Astrocyte of the cerebellum (primary cell): ENCODE measurements around the gene HP1BP3.
A peak's percentile ranks its signal among the peaks of the same experiment; 100 is the strongest.

Source experiments
- DNase-seq: peaks from one replicate; pipeline ENCODE4 v3.0.0-alpha.2; 2011; ENCODE audit warnings: low read depth
- H3K4me3 ChIP-seq: 2 replicates; pipeline ENCODE4 v1.5.1; 2011; ENCODE audit warnings: mild to moderate bottlenecking, low read depth, low read length, moderate library complexity
- CTCF ChIP-seq: IDR thresholded peaks from 2 replicates; pipeline ENCODE4 v1.5.1; 2012; ENCODE audit warnings: low read length, low read depth, moderate library complexity, mild to moderate bottlenecking; ENCODE audit errors: missing control alignments
- in situ Hi-C: cut with HindIII; loops from 2 replicates; pipeline ENCODE4 v1.10.0; 2017; ENCODE audit warnings: low sequenced_read_pairs

Gene HP1BP3

GRCh38 chr1:20732588-20733359 lies 54.3 kb downstream of the HP1BP3 start, which contains the start of gene SH2D5:
Gene SH2D5, minus strand, starts transcription at chr1:20732703. Its CDS starts 4,659 bp downstream, at chr1:20728044.
- H3K4me3 ChIP-seq, result peak within 1 kb of the TSS; percentile 44
- peak; percentile 44 for TF ChIP-seq CTCF
- DNase-seq, result peak; percentile 92
- in situ Hi-C loops, result no loop called here

DNA sequence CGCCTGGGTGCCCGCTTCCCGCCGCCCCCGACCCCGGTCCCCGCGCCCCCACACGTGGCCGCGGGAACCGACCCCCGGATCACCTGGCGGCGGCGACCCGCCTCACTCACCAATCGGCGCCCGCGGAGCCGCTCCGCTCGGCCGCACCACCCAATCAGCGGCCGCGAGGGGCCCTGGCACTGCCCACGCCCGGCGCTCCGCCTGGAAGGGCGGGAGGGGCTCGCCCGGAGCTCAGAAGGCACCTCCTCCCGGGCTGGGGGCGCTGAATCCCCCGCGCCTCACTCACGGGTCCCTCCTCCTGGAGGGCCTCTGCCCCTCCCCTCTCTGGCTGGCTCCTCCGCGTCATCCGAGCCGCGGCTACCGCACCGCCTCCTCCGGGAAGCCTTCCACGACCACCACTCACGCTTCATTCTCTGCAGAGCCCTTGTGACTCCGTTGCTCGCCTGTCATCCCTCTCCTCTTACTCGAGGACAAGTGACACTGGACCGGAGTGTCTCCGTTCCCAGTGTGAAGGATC lies 55.0 kb downstream of the HP1BP3 start:
- no peak for TF ChIP-seq CTCF
- no peak for DNase-seq

DNA sequence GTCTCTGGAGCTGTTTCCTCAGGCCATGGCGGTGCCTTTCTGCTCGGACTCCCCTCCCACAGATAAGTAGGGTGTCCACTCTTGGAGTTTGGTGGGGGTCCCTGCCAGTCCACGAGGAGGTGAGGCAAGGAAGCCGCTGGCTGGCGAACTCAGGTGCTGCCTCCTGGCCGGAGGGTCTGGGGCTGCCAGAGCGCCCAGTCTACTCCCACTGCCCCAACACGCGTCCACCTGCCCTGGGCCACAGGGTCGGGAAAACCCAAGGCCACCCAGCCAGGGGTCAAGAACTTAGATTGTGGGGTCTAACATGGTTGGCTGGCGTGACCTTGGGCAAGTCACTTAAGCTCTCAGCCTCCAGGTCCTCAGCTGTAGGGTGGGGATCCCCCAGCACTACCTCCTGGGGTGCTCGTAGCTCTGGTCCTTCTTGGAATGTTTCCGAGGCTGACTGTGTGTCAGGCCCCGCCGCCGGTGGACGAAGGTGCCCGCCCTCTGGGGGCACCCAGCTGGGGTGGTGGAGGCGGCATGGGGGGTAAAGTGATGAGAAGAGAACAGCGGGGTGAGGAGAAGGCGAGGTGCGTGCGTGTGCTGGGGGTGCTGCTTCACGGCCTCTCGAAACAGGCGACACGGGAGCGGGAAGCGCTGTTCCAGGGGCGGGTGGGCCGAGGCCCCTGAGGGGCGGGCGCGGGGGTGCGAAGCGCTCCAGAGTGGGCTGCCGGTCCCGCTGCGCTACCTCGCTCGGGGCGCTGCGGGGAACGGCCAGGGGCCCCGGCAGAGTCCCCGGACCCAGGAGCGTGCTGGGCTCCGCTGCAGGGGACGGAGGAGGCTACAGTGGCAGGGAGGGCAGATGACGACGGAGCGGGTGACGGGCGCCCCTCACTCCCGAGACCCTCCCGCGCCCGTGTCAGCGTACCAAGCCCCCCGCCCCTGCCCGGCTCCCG lies 55.8 kb downstream of the HP1BP3 start:
- peak overlapping the region; percentile 44 for H3K4me3 ChIP-seq
- DNase-seq, result no peak
- in situ Hi-C loops, result no loop called here
- TF ChIP-seq CTCF, result no peak

More for the DNA sequence above, 55.0 kb downstream of the HP1BP3 start:
- in situ Hi-C loops, result no loop called here
- H3K4me3 ChIP-seq, result peak overlapping the region; percentile 44

DNA sequence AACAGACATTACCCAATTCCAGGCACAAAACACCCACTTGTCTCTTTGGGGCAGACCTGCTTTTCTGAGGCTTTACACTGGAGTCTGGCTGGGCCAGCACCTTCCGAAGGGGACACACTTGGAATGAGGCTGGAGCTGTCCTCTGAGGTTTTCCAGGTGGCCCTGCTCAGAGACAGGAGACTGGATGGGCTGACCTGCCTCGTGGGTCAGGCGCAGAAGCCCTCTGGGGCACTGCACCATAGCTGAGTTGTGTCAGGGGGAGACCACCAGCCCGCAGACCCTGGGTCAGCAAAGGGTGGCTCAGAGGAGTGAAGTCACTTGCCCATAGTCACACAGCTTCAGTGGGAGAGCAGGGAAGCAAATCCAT lies 56.4 kb downstream of the HP1BP3 start:
- TF ChIP-seq CTCF, result no peak
- H3K4me3 ChIP-seq, result no peak overlapping the region
- in situ Hi-C loops, result no loop called here

DNA sequence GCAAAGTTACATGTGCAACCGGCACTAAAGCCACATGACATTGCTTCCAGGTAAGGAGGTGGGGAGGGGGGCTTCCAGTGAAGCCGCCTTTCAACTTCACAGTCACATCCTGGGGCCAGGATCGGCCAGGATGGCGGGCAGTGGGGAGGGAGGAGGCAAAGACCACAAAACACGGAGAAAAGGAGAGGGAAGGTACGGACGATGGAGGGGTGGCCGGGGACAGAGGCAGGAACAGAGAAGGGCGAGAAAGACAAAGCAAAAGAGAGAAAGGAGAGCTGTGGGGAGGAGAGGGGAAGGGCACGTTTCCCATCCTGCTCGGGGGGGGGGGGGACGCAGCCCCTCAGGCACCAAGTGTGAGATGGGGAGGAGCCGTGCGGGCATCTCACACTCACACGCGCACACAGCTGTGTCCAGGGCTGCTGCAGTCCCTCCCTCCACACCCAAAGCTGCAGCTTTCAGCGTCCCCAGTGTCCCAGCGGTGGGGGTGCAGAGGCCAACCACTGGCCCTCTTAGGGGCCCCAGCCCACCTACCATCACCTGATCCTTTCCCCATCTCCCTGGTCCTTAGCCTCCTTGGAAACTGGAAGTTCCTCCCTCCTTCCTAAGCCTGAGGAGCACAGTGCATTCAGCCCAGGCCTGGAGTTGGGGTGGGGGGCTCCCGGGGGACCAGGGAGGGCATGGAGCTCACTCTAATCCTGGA lies 57.0 kb downstream of the HP1BP3 start:
- in situ Hi-C loops, result no loop called here
- no peak for TF ChIP-seq CTCF

More for the DNA sequence above, 56.4 kb downstream of the HP1BP3 start:
- no peak for DNase-seq

More for the DNA sequence above, 57.0 kb downstream of the HP1BP3 start:
- no peak for DNase-seq
- no peak overlapping the region for H3K4me3 ChIP-seq
